SU-DHL-6 (cell line): ENCODE measurements around the gene DUSP22.

Experiments used
- CTCF ChIP-seq: fragments of 200-600 bp; sonication (generic); IDR thresholded peaks from one replicate; pipeline ENCODE4 v1.5.1; 2017; ENCODE audit warnings: antibody characterized with exemption, mild to moderate bottlenecking, low read length, moderate library complexity; ENCODE audit not compliant: insufficient read depth, poor library complexity, severe bottlenecking
- EZH2phosphoT487 ChIP-seq: fragments of 200-600 bp; sonication (generic), shearing (Covaris generic); conservative IDR thresholded peaks from 2 replicates; pipeline ENCODE4 v1.6.1; 2018; ENCODE audit warnings: mild to moderate bottlenecking, antibody characterized with exemption, low read length, moderate library complexity, mixed read lengths

- TF ChIP-seq CTCF = no peak
- TF ChIP-seq EZH2phosphoT487 = no peak
Measured at GRCh38 chr6:323730-324088, 31.4 kb downstream of the DUSP22 start.
